ENCODE data around the gene MEI1. TPM values are rescaled to one million over a fixed set of nuclear protein-coding genes. Genes with fewer than 3 reads are reported as not detected.

MEI1 gene
- total RNA-seq, 1 experiment from 2014 or later, result 0.24 TPM

DNA sequence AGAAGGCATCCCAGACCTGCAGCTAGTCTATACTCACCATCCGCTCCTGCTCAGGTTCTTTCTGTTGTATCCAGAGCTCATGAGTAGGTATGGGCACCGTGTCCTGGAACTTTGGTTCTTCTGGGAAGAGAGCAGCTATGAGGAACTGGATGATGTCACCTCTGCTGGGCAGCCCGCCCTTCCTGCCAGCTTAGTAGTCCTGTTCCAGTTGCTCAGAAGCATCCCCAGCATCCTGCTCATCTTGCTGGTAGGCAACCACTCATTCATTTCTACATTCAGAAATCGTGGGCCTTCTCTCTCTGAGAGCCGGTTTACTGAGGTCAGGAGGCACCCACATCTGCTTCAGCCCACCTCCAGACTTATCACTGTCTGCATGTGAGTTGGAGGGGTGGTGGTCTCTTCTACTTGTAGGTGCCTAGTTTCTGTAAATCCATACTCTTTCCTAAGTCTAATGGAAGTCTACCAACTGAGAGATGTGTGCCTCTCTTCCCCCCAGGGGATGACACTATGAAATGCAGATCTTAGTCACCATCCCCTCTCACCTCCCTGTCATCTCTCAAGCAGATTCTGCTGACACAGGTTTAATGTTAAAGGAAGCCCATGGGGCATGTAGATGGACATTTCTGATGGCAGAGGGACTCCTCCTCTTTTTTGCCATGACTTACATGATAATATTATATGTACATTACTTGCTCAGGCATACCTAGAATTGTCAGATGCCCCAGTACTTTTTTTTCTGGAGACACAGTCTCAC, 71.6 kb downstream of the MEI1 start:
- Histone ChIP-seq H3K4me1 (ENCODE audit: insufficient read depth, low read length, poor library complexity, severe bottlenecking) (no peaks in the 10 kb centered on the region), H3K9me3 (ENCODE audit: low read depth, low read length, poor library complexity, severe bottlenecking) (no peaks in the 10 kb centered on the region), H3K27ac (ENCODE audit: low read depth, low read length, poor library complexity, severe bottlenecking) (no peak overlapping the region), H3K36me3 (ENCODE audit: insufficient read depth, low read length, poor library complexity, severe bottlenecking) (no peaks in the 10 kb centered on the region), H3K27me3 (replicated peaks; ENCODE audit: insufficient read depth, low read depth, low read length, poor library complexity) (no peaks in the 10 kb centered on the region), H3K4me3 (ENCODE audit: low read depth, low read length, poor library complexity, severe bottlenecking) (no peak overlapping the region)
- no TSS peak for BruUV-seq (replicated peaks)
- intact Hi-C loops (cut with micrococcal nuclease; ENCODE audit: unreplicated experiment), result no loop called here
- POLR2A ChIA-PET (ENCODE audit: low non-redundant PET), result interaction anchor here (0.6 kb wide), 1 partner anchor 104 kb away, joined by 3 read pairs; no protein-coding TSS in a partner anchor
- TF ChIP-seq EZH2 (IDR thresholded peaks at IDR 0.05; ENCODE audit: borderline replicate concordance, low read depth, low read length, poor library complexity, severe bottlenecking), result no peak
- TF ChIP-seq, protein P1, sequence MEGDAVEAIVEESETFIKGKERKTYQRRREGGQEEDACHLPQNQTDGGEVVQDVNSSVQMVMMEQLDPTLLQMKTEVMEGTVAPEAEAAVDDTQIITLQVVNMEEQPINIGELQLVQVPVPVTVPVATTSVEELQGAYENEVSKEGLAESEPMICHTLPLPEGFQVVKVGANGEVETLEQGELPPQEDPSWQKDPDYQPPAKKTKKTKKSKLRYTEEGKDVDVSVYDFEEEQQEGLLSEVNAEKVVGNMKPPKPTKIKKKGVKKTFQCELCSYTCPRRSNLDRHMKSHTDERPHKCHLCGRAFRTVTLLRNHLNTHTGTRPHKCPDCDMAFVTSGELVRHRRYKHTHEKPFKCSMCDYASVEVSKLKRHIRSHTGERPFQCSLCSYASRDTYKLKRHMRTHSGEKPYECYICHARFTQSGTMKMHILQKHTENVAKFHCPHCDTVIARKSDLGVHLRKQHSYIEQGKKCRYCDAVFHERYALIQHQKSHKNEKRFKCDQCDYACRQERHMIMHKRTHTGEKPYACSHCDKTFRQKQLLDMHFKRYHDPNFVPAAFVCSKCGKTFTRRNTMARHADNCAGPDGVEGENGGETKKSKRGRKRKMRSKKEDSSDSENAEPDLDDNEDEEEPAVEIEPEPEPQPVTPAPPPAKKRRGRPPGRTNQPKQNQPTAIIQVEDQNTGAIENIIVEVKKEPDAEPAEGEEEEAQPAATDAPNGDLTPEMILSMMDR (conservative IDR thresholded peaks at IDR 0.05; ENCODE audit: low read depth, low read length), result no peak
- CTCF ChIA-PET, result no interaction called here
- DNase-seq (ENCODE audit: low spot score), result no peak

DNA sequence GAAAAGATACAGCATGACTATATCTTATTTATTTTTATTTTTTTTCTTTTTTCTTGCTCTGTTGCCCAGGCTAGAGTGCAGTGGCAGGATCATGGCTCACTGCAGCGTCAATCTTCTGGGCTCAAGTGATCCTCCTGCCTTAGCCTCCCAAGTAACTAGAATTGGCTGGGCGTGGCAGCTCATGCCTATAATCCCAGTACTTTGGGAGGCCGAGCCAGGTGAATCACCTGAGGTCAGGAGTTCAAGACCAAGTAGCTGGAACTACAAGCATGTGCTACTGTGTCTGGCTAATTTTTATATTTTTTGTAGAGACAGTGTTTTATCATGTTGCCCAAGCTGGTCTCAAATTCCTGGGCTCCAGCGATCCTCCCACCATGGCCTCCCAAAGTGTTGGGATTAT, 72.9 kb downstream of the MEI1 start:
- Histone ChIP-seq H3K27me3 (replicated peaks; ENCODE audit: insufficient read depth, low read depth, low read length, poor library complexity) (no peaks in the 10 kb centered on the region), H3K36me3 (ENCODE audit: insufficient read depth, low read length, poor library complexity, severe bottlenecking) (no peaks in the 10 kb centered on the region), H3K4me1 (ENCODE audit: insufficient read depth, low read length, poor library complexity, severe bottlenecking) (no peaks in the 10 kb centered on the region), H3K27ac (ENCODE audit: low read depth, low read length, poor library complexity, severe bottlenecking) (no peak overlapping the region), H3K9me3 (ENCODE audit: low read depth, low read length, poor library complexity, severe bottlenecking) (no peaks in the 10 kb centered on the region), H3K4me3 (ENCODE audit: low read depth, low read length, poor library complexity, severe bottlenecking) (no peak overlapping the region)
- ChIA-PET POLR2A (ENCODE audit: low non-redundant PET) (no interaction called here), CTCF (no interaction called here)
- no TSS peak for BruUV-seq (replicated peaks)
- intact Hi-C loops (cut with micrococcal nuclease; ENCODE audit: unreplicated experiment), result no loop called here
- no peak for TF ChIP-seq EZH2 (IDR thresholded peaks at IDR 0.05; ENCODE audit: borderline replicate concordance, low read depth, low read length, poor library complexity, severe bottlenecking)
- TF ChIP-seq, protein P1 (conservative IDR thresholded peaks at IDR 0.05; ENCODE audit: low read depth, low read length), result no peak
- DNase-seq (ENCODE audit: low spot score), result no peak

DNA sequence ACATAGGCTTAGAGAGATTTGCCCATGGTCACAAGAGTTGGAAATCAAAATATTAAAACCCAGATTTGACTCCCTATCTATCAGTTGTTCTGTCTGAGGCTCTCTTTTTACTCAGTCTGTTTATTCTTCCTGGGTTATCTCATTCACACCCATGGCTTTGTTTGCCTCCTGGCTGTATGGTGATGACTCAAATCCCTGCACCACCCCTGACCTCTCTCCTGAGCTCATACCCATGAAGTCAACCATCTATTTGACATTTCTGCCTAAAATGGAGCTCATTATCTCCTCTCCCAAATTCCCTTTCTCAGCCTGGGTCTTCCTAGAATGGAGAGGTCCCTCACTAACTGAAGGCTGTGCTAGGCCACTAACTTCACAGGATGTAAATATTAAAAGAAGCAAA, 73.3 kb downstream of the MEI1 start:
- H3K4me3 ChIP-seq (ENCODE audit: low read depth, low read length, poor library complexity, severe bottlenecking), result no peak overlapping the region
- ChIA-PET CTCF (no interaction called here), POLR2A (ENCODE audit: low non-redundant PET) (no interaction called here)
- intact Hi-C loops (cut with micrococcal nuclease; ENCODE audit: unreplicated experiment), result no loop called here
- no peaks in the 10 kb centered on the region for H3K36me3 ChIP-seq (ENCODE audit: insufficient read depth, low read length, poor library complexity, severe bottlenecking)
- DNase-seq (ENCODE audit: low spot score), result no peak
- no peak for TF ChIP-seq EZH2 (IDR thresholded peaks at IDR 0.05; ENCODE audit: borderline replicate concordance, low read depth, low read length, poor library complexity, severe bottlenecking)
- no peaks in the 10 kb centered on the region for H3K9me3 ChIP-seq (ENCODE audit: low read depth, low read length, poor library complexity, severe bottlenecking)
- BruUV-seq (replicated peaks), result no TSS peak
- no peak overlapping the region for H3K27ac ChIP-seq (ENCODE audit: low read depth, low read length, poor library complexity, severe bottlenecking)
- no peaks in the 10 kb centered on the region for H3K27me3 ChIP-seq (replicated peaks; ENCODE audit: insufficient read depth, low read depth, low read length, poor library complexity)
- H3K4me1 ChIP-seq (ENCODE audit: insufficient read depth, low read length, poor library complexity, severe bottlenecking), result no peaks in the 10 kb centered on the region

DNA sequence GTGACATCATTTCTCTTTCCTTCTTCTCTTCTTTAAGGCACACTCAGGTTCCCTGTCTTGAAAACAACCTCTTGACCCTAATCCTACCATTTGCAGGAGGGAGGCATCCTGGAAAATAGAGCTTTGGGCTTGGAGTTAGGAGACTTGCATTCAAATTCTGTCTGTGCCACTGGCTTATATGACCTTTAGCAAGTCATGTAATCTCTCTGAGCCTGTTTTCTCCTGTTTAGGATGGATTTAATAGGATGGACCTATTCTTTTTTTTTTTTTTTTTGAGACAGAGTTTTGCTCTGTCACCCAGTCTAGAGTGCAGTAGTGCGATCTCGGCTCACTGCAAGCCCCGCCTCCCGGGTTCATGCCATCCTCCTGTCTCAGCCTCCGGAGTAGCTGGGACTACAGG, 76.0 kb downstream of the MEI1 start:
- TF ChIP-seq, protein P1 (conservative IDR thresholded peaks at IDR 0.05; ENCODE audit: low read depth, low read length), result no peak
- BruUV-seq (replicated peaks), result no TSS peak
- POLR2A ChIA-PET (ENCODE audit: low non-redundant PET), result no interaction called here
- Histone ChIP-seq H3K27ac (ENCODE audit: low read depth, low read length, poor library complexity, severe bottlenecking) (no peak overlapping the region), H3K9me3 (ENCODE audit: low read depth, low read length, poor library complexity, severe bottlenecking) (no peaks in the 10 kb centered on the region), H3K27me3 (replicated peaks; ENCODE audit: insufficient read depth, low read depth, low read length, poor library complexity) (no peaks in the 10 kb centered on the region), H3K36me3 (ENCODE audit: insufficient read depth, low read length, poor library complexity, severe bottlenecking) (no peaks in the 10 kb centered on the region), H3K4me1 (ENCODE audit: insufficient read depth, low read length, poor library complexity, severe bottlenecking) (no peaks in the 10 kb centered on the region), H3K4me3 (ENCODE audit: low read depth, low read length, poor library complexity, severe bottlenecking) (no peak overlapping the region)
- no peak for DNase-seq (ENCODE audit: low spot score)
- CTCF ChIA-PET, result no interaction called here
- intact Hi-C loops (cut with micrococcal nuclease; ENCODE audit: unreplicated experiment), result no loop called here

Data from A673 (cell line).